Urinary bladder (tissue), 4 donors: ENCODE measurements around the gene ACTR5. TPM values are rescaled to one million over a fixed set of nuclear protein-coding genes. Genes with fewer than 3 reads are reported as not detected.

ENCODE experiments used
- DNase-seq: peaks from one replicate; pipeline ENCODE4 v3.0.0-alpha.2; 2015; ENCODE audit errors: extremely low spot score
- H3K27ac ChIP-seq: one replicate; pipeline ENCODE4 v1.5.1; 2013; ENCODE audit warnings: low read depth, mild to moderate bottlenecking, moderate library complexity
- H3K36me3 ChIP-seq: one replicate; pipeline ENCODE4 v1.6.1; 2013; ENCODE audit warnings: mild to moderate bottlenecking, moderate library complexity; ENCODE audit not compliant: insufficient read depth
- H3K4me1 ChIP-seq: one replicate; pipeline ENCODE4 v1.6.1; 2013; ENCODE audit warnings: mild to moderate bottlenecking, moderate library complexity; ENCODE audit not compliant: insufficient read depth
- H3K4me3 ChIP-seq: one replicate; pipeline ENCODE4 v1.5.1; 2013; ENCODE audit warnings: low read depth, low read length
- WGBS: extraction: QIAGEN DNeasy Blood & Tissue Kit; methylation state at CpG from one replicate; pipeline ENCODE4 v1.1.7; 2013; 5-methylcytosine and 5-hydroxymethylcytosine counted together
- polyA plus RNA-seq: library from polyadenylated mRNA; stranded (reverse); fragments of 200-250 nt; gene quantifications from one replicate; pipeline ENCODE4 v1.2.3, GENCODE V29; 2013
- total RNA-seq: library from RNA; depleted of rRNA; stranded (reverse); fragments of >200 nt; gene quantifications from one replicate; pipeline ENCODE4 v1.2.3, GENCODE V29; 2014
- donor health status: healthy with polysubstance abuse.
- donor health status: healthy.

ACTR5 gene
- total and polyA plus RNA-seq, 2 donors, result 6.2 to 7.0 TPM

- Histone ChIP-seq H3K4me3 (no peak overlapping the region), H3K27ac (no peak overlapping the region), H3K4me1 (peaks cover 2% of the 10 kb centered on the region), H3K36me3 (no peaks in the 10 kb centered on the region)
- no peak for DNase-seq
- WGBS, result 74% methylated on average over 11 of the region's 11 CpGs
Observed at GRCh38 chr20:38764567-38765318, 16.5 kb downstream of the ACTR5 start.

- H3K4me1 ChIP-seq, result peaks cover 2% of the 10 kb centered on the region
- H3K27ac ChIP-seq, result no peak overlapping the region
- no peak overlapping the region for H3K4me3 ChIP-seq
- no peaks in the 10 kb centered on the region for H3K36me3 ChIP-seq
- DNase-seq, result no peak
- 58% methylated on average over 4 of the region's 4 CpGs for WGBS
Observed at GRCh38 chr20:38766071-38766470, 17.8 kb downstream of the ACTR5 start.

GRCh38 chr20:38769376-38770295, 21.4 kb downstream of the ACTR5 start:
- 95% methylated on average over 13 of the region's 13 CpGs for WGBS
- Histone ChIP-seq H3K4me1 (peaks cover under 1% of the 10 kb centered on the region), H3K4me3 (no peak overlapping the region), H3K27ac (no peak overlapping the region), H3K36me3 (peaks cover 8% of the 10 kb centered on the region)
- DNase-seq, result no peak

- H3K36me3 ChIP-seq, result peaks cover 8% of the 10 kb centered on the region
- H3K27ac ChIP-seq, result no peak overlapping the region
- H3K4me3 ChIP-seq, result no peak overlapping the region
- 80% methylated on average over 3 of the region's 3 CpGs for WGBS
- no peak for DNase-seq
- H3K4me1 ChIP-seq, result no peaks in the 10 kb centered on the region
Observed at GRCh38 chr20:38770546-38770945, 22.3 kb downstream of the ACTR5 start.

- Histone ChIP-seq H3K4me3 (no peak overlapping the region), H3K36me3 (peaks cover 8% of the 10 kb centered on the region), H3K4me1 (no peaks in the 10 kb centered on the region), H3K27ac (no peak overlapping the region)
- no peak for DNase-seq
- 88% methylated on average over 7 of the region's 7 CpGs for WGBS
Observed at GRCh38 chr20:38770970-38771369, 22.7 kb downstream of the ACTR5 start.

GRCh38 chr20:38771621-38772020, 23.4 kb downstream of the ACTR5 start:
- H3K27ac ChIP-seq, result no peak overlapping the region
- no peak overlapping the region for H3K4me3 ChIP-seq
- no peaks in the 10 kb centered on the region for H3K4me1 ChIP-seq
- WGBS, result 85% methylated on average over 7 of the region's 7 CpGs
- H3K36me3 ChIP-seq, result peaks cover 8% of the 10 kb centered on the region
- no peak for DNase-seq

- no peak for DNase-seq
- H3K4me3 ChIP-seq, result no peak overlapping the region
- H3K27ac ChIP-seq, result no peak overlapping the region
- no peaks in the 10 kb centered on the region for H3K4me1 ChIP-seq
- H3K36me3 ChIP-seq, result peaks cover 8% of the 10 kb centered on the region
- 97% methylated on average over 2 of the region's 2 CpGs for WGBS
Observed at GRCh38 chr20:38774167-38774566, 25.9 kb downstream of the ACTR5 start.

GRCh38 chr20:38776363-38776762, 28.1 kb downstream of the ACTR5 start:
- DNase-seq, result no peak
- 97% methylated on average over 11 of the region's 11 CpGs for WGBS
- Histone ChIP-seq H3K27ac (no peak overlapping the region), H3K4me3 (no peak overlapping the region), H3K36me3 (peaks cover 7% of the 10 kb centered on the region), H3K4me1 (no peaks in the 10 kb centered on the region)

- no peaks in the 10 kb centered on the region for H3K36me3 ChIP-seq
- no peaks in the 10 kb centered on the region for H3K4me1 ChIP-seq
- DNase-seq, result no peak
- H3K27ac ChIP-seq, result no peak overlapping the region
- no peak overlapping the region for H3K4me3 ChIP-seq
- WGBS, result 48% methylated on average over 19 of the region's 19 CpGs
Observed at GRCh38 chr20:38779247-38780097, 31.2 kb downstream of the ACTR5 start.

- H3K27ac ChIP-seq, result no peak overlapping the region
- DNase-seq, result no peak
- H3K4me1 ChIP-seq, result no peaks in the 10 kb centered on the region
- H3K4me3 ChIP-seq, result no peak overlapping the region
- 79% methylated on average over 3 of the region's 3 CpGs for WGBS
- H3K36me3 ChIP-seq, result no peaks in the 10 kb centered on the region
Observed at GRCh38 chr20:38782275-38782674, 34.0 kb downstream of the ACTR5 start.

- WGBS, result 88% methylated on average over 7 of the region's 7 CpGs
Observed at GRCh38 chr20:38787870-38788269, 39.6 kb downstream of the ACTR5 start.

GRCh38 chr20:38789503-38790199, 41.4 kb downstream of the ACTR5 start:
- H3K27ac ChIP-seq, result no peak overlapping the region
- no peak overlapping the region for H3K4me3 ChIP-seq
- WGBS, result 71% methylated on average over 7 of the region's 7 CpGs
- no peak for DNase-seq
- no peaks in the 10 kb centered on the region for H3K36me3 ChIP-seq
- H3K4me1 ChIP-seq, result no peaks in the 10 kb centered on the region

More at GRCh38 chr20:38787870-38788269, 39.6 kb downstream of the ACTR5 start:
- Histone ChIP-seq H3K4me3 (no peak overlapping the region), H3K36me3 (no peaks in the 10 kb centered on the region), H3K27ac (no peak overlapping the region), H3K4me1 (no peaks in the 10 kb centered on the region)
- no peak for DNase-seq
